HEK293T (cell line): ENCODE data around the gene TOMT.

Experiments
- ELF4 ChIP-seq: fragments of 450-650 bp; IDR thresholded peaks from 2 replicates; pipeline ENCODE4 v1.6.1; 2017; ENCODE audit warnings: antibody characterized with exemption
- FOXM1 ChIP-seq: fragments of 450-650 bp; IDR thresholded peaks from 2 replicates; pipeline ENCODE4 v1.6.1; 2017; ENCODE audit warnings: mild to moderate bottlenecking, borderline replicate concordance
- SP1 ChIP-seq: fragments of 450-650 bp; IDR thresholded peaks from 2 replicates; pipeline ENCODE4 v1.6.1; 2017
- SUZ12 ChIP-seq: fragments of 450-650 bp; IDR thresholded peaks from 2 replicates; pipeline ENCODE4 v1.6.1; 2016; ENCODE audit warnings: mild to moderate bottlenecking

DNA sequence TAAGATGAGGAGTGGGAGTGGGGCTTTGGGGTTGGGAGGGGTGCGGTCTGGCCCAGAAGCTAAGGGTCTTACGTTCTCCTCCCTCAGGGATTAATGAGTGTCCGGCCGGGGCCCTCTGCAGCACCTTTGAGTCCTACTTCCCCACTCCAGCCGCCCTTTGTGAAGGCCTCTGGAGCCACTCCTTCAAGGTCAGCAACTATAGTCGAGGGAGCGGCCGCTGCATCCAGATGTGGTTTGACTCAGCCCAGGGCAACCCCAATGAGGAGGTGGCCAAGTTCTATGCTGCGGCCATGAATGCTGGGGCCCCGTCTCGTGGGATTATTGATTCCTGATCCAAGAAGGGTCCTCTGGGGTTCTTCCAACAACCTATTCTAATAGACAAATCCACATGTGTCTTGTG is 33.8 kb downstream of the TOMT start:
- TF ChIP-seq SUZ12 (no peak), ELF4 (no peak), SP1 (no peak), FOXM1 (no peak)
